Kidney epithelial cell (primary cell): ENCODE results near the gene TMEM120B. TPM values are rescaled to one million over a fixed set of nuclear protein-coding genes. Genes with fewer than 3 reads are reported as not detected.
"Not testable (repeated sequence)": the region's sequence is repeated elsewhere in the genome, so short reads cannot be mapped to it uniquely, and the experiment has no call there.

ENCODE experiments used
- DNase-seq: peaks from one replicate; pipeline ENCODE4 v3.0.0-alpha.2; 2010; ENCODE audit warnings: low read depth
- H3K27me3 ChIP-seq: 2 replicates; pipeline ENCODE4 v1.6.0; 2011; ENCODE audit warnings: low read length; ENCODE audit not compliant: control insufficient read depth, insufficient read depth
- H3K36me3 ChIP-seq: 2 replicates; pipeline ENCODE4 v1.5.1; 2011; ENCODE audit warnings: low read length; ENCODE audit not compliant: control insufficient read depth, insufficient read depth
- H3K4me3 ChIP-seq: 2 replicates; pipeline ENCODE4 v1.5.1; 2011; ENCODE audit warnings: low read depth, mild to moderate bottlenecking, control low read depth, low read length
- total RNA-seq: library from RNA; depleted of rRNA; stranded (reverse); fragments of >200 nt; gene quantifications from 2 replicates; pipeline ENCODE4 v1.2.3, GENCODE V29; 2015
- TF ChIP-seq, protein P1 (sequence below): IDR thresholded peaks from 2 replicates; pipeline ENCODE4 v1.5.1; 2011; ENCODE audit warnings: mild to moderate bottlenecking, moderate library complexity, low read length, control low read depth, inconsistent platforms; ENCODE audit not compliant: insufficient read depth, poor library complexity, severe bottlenecking

TMEM120B gene
- total RNA-seq, 1 donor from 2014 or later, result 8.8 TPM

DNA sequence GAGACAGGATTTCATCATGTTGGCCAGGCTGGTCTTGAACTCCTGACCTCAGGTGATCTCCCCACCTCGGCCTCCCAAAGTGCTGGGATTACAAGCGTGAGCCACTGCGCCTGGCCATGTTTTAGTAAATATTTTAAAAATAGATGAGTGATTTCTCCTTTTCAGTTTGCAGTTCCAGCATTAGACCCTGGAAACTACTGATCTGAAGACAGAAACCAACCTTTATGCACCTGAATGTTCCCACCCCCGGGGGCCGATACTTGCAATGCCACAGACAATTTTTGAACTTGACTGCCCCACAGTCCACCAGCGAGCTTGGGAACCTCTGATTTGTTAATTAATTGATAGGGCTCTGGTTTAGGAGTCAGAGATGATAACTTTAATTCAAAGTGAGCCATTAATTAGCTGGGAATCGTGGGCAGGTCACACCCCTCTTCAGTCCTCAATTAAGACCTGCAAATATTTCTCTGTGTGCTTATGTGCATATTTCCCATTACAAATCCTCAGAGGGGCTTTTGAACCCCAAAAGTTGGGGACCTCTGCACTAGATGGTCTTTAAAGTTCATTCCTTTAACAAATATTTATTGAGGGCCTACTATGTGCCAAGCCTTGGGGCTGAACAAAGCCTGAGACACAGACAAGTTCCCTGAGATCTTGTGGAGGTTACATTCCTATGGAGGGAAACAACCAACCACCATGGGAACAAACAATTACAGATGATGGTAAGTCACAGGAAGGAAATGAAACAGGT lies 4.1 kb upstream of the TMEM120B start:
- DNase-seq, result no peak
- Histone ChIP-seq H3K27me3 (no peaks in the 10 kb centered on the region), H3K4me3 (no peak overlapping the region), H3K36me3 (no peaks in the 10 kb centered on the region)
- TF ChIP-seq, protein P1, sequence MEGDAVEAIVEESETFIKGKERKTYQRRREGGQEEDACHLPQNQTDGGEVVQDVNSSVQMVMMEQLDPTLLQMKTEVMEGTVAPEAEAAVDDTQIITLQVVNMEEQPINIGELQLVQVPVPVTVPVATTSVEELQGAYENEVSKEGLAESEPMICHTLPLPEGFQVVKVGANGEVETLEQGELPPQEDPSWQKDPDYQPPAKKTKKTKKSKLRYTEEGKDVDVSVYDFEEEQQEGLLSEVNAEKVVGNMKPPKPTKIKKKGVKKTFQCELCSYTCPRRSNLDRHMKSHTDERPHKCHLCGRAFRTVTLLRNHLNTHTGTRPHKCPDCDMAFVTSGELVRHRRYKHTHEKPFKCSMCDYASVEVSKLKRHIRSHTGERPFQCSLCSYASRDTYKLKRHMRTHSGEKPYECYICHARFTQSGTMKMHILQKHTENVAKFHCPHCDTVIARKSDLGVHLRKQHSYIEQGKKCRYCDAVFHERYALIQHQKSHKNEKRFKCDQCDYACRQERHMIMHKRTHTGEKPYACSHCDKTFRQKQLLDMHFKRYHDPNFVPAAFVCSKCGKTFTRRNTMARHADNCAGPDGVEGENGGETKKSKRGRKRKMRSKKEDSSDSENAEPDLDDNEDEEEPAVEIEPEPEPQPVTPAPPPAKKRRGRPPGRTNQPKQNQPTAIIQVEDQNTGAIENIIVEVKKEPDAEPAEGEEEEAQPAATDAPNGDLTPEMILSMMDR, result no peak

GRCh38 chr12:121709064-121709424 lies 3.5 kb upstream of the TMEM120B start:
- not testable (repeated sequence) for DNase-seq, H3K36me3 ChIP-seq, H3K27me3 ChIP-seq, H3K4me3 ChIP-seq

DNA sequence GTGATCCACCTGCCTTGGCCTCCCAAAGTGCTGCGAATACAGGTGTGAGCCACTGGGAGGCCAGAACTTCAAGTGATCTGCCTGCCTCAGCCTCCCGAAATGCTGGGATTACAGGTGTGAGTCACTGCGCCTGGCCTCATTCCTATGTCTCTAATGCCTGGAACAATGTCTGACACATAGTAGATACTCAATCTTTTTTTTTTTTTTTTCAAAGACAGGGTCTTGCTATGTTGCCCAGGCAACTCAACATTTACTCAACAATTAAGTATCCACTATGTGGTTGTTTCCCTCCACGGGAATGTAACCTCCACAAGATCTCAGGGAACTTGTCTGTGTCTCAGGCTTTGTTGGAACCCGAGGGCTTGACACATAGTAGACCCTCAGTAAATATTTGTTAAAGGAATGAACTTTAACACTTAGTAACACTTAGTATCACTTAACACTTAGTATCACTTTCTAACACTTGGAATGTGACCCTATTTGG lies 3.0 kb upstream of the TMEM120B start:
- TF ChIP-seq, protein P1, result no peak
- H3K27me3 ChIP-seq, result no peaks in the 10 kb centered on the region
- peak; percentile 65 for DNase-seq

DNA sequence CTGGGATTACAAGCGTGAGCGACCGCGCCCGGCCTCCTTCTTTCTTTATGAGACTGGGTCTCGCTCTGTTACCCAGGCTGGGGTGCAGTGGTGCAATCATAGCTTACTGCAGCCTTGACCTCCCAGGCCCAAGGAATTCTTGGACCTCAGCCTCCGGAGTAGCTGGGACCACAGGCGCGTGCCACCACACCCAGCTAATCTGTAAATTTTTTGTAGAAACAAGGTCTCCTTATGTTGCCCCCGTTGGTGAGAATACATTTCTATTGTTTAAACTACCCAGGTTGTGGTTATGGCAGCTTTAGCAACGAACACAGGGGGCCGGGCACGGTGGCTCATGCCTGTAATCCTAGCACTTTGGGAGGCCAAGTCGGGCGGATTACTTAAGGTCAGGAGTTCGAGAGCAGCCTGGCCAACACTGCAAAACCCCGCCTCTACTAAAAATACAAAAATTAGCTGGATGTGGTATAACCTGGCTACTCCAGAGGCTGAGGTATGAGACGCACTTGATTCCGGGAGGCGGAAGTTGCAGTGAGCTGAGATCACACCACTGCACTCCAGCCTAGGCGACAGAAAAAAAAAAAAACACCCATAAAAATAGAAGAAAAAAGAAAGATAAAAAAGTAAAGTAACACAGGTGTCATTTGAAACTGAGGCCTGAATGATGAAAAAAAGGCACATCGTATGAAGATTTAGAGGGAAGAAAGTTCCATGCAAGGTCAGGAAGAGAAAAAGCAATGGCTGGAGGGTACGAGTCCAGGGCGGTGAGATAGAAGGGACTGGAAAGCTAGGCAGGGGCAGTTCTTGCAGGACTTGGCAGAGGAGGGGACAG lies 977 bp upstream of the TMEM120B start:
- Histone ChIP-seq H3K36me3 (no peaks in the 10 kb centered on the region), H3K4me3 (peak overlapping the region; percentile 78), H3K27me3 (no peaks in the 10 kb centered on the region)
- TF ChIP-seq, protein P1, result no peak
- no peak for DNase-seq

More for the DNA sequence above, 3.0 kb upstream of the TMEM120B start:
- Histone ChIP-seq H3K4me3 (no peak overlapping the region), H3K36me3 (no peaks in the 10 kb centered on the region)

GRCh38 chr12:121712190-121712460 lies 427 bp upstream of the TMEM120B start:
- Histone ChIP-seq H3K27me3 (no peaks in the 10 kb centered on the region), H3K36me3 (no peaks in the 10 kb centered on the region), H3K4me3 (peak overlapping the region; percentile 78)
- DNase-seq, result no peak
- TF ChIP-seq, protein P1, result no peak

DNA sequence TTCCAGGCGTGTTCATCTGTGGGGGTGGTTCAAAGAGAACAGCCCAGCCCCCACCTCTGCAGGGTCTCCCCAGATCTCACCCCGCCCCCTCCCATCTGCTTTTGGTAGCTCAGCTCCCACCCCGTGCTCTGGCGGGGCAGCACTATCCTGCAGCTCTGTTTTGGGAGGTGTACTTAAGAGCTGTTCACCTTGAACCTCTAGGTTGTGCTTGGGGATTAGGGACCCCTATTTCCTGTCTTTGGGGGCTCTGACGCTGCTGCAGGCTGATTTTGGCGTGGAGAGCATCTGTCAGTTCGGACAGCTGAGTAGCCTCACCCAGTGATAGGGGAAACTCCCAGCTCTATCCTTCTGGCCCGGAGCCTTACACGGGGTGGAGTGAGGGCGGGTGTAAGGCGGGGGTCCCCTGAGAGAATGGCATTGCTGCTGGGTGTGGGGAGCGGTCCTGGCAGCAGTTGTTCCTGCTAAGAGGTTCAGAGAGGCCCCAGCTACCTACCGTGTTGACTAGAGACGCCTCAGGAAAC lies 765 bp downstream of the TMEM120B start:
- Histone ChIP-seq H3K36me3 (no peaks in the 10 kb centered on the region), H3K27me3 (no peaks in the 10 kb centered on the region), H3K4me3 (peak overlapping the region; percentile 78)
- TF ChIP-seq, protein P1, result no peak
- no peak for DNase-seq
